HEK293 (cell line): ENCODE measurements around the gene TBCC.

Experiments used
- HOXA7 ChIP-seq: sonication (generic); formaldehyde crosslinking; IDR thresholded peaks from 2 replicates; pipeline ENCODE4 v1.8.1; 2022; ENCODE audit warnings: missing genetic modification reagents, borderline replicate concordance
- ZBTB7A ChIP-seq: fragments of 450-650 bp; formaldehyde crosslinking; IDR thresholded peaks from 2 replicates; pipeline ENCODE4 v1.5.1; 2016; ENCODE audit warnings: low read depth, missing biosample characterization, missing genetic modification characterization
- ZNF121 ChIP-seq: fragments of 450-650 bp; formaldehyde crosslinking; IDR thresholded peaks from 2 replicates; pipeline ENCODE4 v1.5.1; 2016; ENCODE audit warnings: missing biosample characterization, missing genetic modification characterization
- ZNF394 ChIP-seq: fragments of 450-650 bp; formaldehyde crosslinking; IDR thresholded peaks from 2 replicates; pipeline ENCODE4 v1.5.1; 2016; ENCODE audit warnings: missing biosample characterization, missing genetic modification characterization, mild to moderate bottlenecking, moderate library complexity, borderline replicate concordance
- ZNF768 ChIP-seq: fragments of 450-650 bp; formaldehyde crosslinking; IDR thresholded peaks from 2 replicates; pipeline ENCODE4 v1.5.1; 2018; ENCODE audit warnings: missing biosample characterization, mild to moderate bottlenecking, missing genetic modification characterization
- ZNF777 ChIP-seq: fragments of 450-650 bp; formaldehyde crosslinking; IDR thresholded peaks from 2 replicates; pipeline ENCODE4 v1.5.1; 2017; ENCODE audit warnings: missing biosample characterization, missing genetic modification characterization, borderline replicate concordance
- TF ChIP-seq, protein P1 (sequence below): fragments of 450-650 bp; formaldehyde crosslinking; IDR thresholded peaks from 2 replicates; pipeline ENCODE4 v1.5.1; 2016; ENCODE audit warnings: missing biosample characterization, missing genetic modification characterization
- TF ChIP-seq, protein P2 (sequence below): IDR thresholded peaks from 2 replicates; pipeline ENCODE4 v1.6.1; 2011; ENCODE audit warnings: mild to moderate bottlenecking, low read depth, low read length, borderline replicate concordance

DNA sequence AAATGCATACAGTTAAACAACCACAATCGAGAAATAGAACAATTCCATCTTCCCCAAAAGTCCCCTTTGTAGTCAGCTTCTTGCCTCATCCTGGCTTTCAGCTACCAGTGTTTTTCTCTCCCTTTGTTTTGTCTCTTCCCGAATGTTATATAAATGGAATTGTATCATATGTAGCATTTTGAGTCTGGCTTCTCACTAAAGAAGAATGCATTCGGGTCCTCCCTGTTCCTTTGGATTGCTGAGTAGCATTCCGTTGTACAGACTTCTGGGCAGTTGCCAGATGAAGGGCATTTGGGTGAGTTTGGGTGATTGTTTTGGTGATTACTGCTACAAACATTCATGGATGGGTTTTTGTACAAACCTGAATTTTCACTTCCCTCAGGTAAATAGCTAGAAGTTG lies 51.3 kb downstream of the TBCC start:
- no peak for TF ChIP-seq ZNF768 (tag by site-specific recombination)
- TF ChIP-seq ZBTB7A (tag by site-specific recombination) = no peak
- no peak for TF ChIP-seq HOXA7 (CRISPR knock-in tag)
- TF ChIP-seq ZNF121 (tag by site-specific recombination) = no peak
- no peak for TF ChIP-seq ZNF777 (tag by site-specific recombination)
- TF ChIP-seq, protein P1, sequence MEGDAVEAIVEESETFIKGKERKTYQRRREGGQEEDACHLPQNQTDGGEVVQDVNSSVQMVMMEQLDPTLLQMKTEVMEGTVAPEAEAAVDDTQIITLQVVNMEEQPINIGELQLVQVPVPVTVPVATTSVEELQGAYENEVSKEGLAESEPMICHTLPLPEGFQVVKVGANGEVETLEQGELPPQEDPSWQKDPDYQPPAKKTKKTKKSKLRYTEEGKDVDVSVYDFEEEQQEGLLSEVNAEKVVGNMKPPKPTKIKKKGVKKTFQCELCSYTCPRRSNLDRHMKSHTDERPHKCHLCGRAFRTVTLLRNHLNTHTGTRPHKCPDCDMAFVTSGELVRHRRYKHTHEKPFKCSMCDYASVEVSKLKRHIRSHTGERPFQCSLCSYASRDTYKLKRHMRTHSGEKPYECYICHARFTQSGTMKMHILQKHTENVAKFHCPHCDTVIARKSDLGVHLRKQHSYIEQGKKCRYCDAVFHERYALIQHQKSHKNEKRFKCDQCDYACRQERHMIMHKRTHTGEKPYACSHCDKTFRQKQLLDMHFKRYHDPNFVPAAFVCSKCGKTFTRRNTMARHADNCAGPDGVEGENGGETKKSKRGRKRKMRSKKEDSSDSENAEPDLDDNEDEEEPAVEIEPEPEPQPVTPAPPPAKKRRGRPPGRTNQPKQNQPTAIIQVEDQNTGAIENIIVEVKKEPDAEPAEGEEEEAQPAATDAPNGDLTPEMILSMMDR (tag by site-specific recombination) = no peak
- TF ChIP-seq ZNF394 (tag by site-specific recombination) = no peak
- TF ChIP-seq, protein P2, sequence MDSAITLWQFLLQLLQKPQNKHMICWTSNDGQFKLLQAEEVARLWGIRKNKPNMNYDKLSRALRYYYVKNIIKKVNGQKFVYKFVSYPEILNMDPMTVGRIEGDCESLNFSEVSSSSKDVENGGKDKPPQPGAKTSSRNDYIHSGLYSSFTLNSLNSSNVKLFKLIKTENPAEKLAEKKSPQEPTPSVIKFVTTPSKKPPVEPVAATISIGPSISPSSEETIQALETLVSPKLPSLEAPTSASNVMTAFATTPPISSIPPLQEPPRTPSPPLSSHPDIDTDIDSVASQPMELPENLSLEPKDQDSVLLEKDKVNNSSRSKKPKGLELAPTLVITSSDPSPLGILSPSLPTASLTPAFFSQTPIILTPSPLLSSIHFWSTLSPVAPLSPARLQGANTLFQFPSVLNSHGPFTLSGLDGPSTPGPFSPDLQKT = no peak
